ENCODE results near the gene KIAA2012.

The KIAA2012 gene

GRCh38 chr2:202112041-202112440, 39.0 kb downstream of the KIAA2012 start:
- H3K9me3 ChIP-seq (ENCODE audit: control insufficient read depth, low read length): no peaks in the 10 kb centered on the region
- no peak overlapping the region for H3K27ac ChIP-seq (ENCODE audit: insufficient read depth, low read length, poor library complexity, severe bottlenecking)
- no peak overlapping the region for H3K4me3 ChIP-seq (ENCODE audit: insufficient read depth, low read depth, low read length, poor library complexity, severe bottlenecking)
- H3K27me3 ChIP-seq (replicated peaks; ENCODE audit: control insufficient read depth, insufficient read depth, low read length, poor library complexity, severe bottlenecking): peaks cover 3% of the 10 kb centered on the region
- H3K36me3 ChIP-seq (ENCODE audit: control insufficient read depth, insufficient read depth, low read length): no peaks in the 10 kb centered on the region
- no peaks in the 10 kb centered on the region for H3K4me1 ChIP-seq (ENCODE audit: control insufficient read depth, insufficient read depth, low read length, poor library complexity, severe bottlenecking)
- DNase-seq: no peak

- Histone ChIP-seq H3K4me1 (ENCODE audit: control insufficient read depth, insufficient read depth, low read length, poor library complexity, severe bottlenecking) (no peaks in the 10 kb centered on the region), H3K4me3 (ENCODE audit: insufficient read depth, low read depth, low read length, poor library complexity, severe bottlenecking) (no peak overlapping the region), H3K27ac (ENCODE audit: insufficient read depth, low read length, poor library complexity, severe bottlenecking) (no peak overlapping the region), H3K9me3 (ENCODE audit: control insufficient read depth, low read length) (no peaks in the 10 kb centered on the region), H3K36me3 (ENCODE audit: control insufficient read depth, insufficient read depth, low read length) (no peaks in the 10 kb centered on the region), H3K27me3 (replicated peaks; ENCODE audit: control insufficient read depth, insufficient read depth, low read length, poor library complexity, severe bottlenecking) (peaks cover 3% of the 10 kb centered on the region)
- DNase-seq: no peak
These were observed 40.6 kb downstream of the KIAA2012 start for GRCh38 chr2:202113571-202114142.

DNA sequence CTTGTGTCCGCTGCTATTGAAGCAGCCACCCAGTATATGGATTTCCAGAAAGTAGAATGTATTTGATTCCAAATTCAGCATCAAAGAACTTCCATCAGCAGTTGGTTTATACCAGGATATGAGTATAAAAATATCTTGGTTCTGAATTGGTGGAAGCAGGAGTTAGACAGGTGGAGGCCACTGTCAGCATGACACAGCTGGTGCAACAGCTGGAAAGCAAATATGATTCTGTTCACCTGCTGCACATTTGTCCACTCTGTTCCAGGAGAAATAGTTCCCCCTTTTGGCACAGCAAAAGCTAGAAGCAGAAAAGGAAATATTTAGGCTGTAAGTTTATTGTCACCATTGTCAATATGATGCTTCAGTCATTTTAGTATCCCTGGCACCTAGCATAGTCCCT, 41.2 kb downstream of the KIAA2012 start:
- H3K27ac ChIP-seq (ENCODE audit: insufficient read depth, low read length, poor library complexity, severe bottlenecking): no peak overlapping the region
- no peaks in the 10 kb centered on the region for H3K36me3 ChIP-seq (ENCODE audit: control insufficient read depth, insufficient read depth, low read length)
- no peaks in the 10 kb centered on the region for H3K9me3 ChIP-seq (ENCODE audit: control insufficient read depth, low read length)
- no peak for DNase-seq
- H3K4me1 ChIP-seq (ENCODE audit: control insufficient read depth, insufficient read depth, low read length, poor library complexity, severe bottlenecking): no peaks in the 10 kb centered on the region
- H3K27me3 ChIP-seq (replicated peaks; ENCODE audit: control insufficient read depth, insufficient read depth, low read length, poor library complexity, severe bottlenecking): peaks cover 3% of the 10 kb centered on the region
- no peak overlapping the region for H3K4me3 ChIP-seq (ENCODE audit: insufficient read depth, low read depth, low read length, poor library complexity, severe bottlenecking)

- Histone ChIP-seq H3K36me3 (ENCODE audit: control insufficient read depth, insufficient read depth, low read length) (no peaks in the 10 kb centered on the region), H3K4me3 (ENCODE audit: insufficient read depth, low read depth, low read length, poor library complexity, severe bottlenecking) (no peak overlapping the region), H3K27me3 (replicated peaks; ENCODE audit: control insufficient read depth, insufficient read depth, low read length, poor library complexity, severe bottlenecking) (peaks cover 3% of the 10 kb centered on the region), H3K27ac (ENCODE audit: insufficient read depth, low read length, poor library complexity, severe bottlenecking) (no peak overlapping the region), H3K4me1 (ENCODE audit: control insufficient read depth, insufficient read depth, low read length, poor library complexity, severe bottlenecking) (no peaks in the 10 kb centered on the region), H3K9me3 (ENCODE audit: control insufficient read depth, low read length) (no peaks in the 10 kb centered on the region)
- no peak for DNase-seq
These were observed 41.7 kb downstream of the KIAA2012 start for GRCh38 chr2:202114795-202115194.

DNA sequence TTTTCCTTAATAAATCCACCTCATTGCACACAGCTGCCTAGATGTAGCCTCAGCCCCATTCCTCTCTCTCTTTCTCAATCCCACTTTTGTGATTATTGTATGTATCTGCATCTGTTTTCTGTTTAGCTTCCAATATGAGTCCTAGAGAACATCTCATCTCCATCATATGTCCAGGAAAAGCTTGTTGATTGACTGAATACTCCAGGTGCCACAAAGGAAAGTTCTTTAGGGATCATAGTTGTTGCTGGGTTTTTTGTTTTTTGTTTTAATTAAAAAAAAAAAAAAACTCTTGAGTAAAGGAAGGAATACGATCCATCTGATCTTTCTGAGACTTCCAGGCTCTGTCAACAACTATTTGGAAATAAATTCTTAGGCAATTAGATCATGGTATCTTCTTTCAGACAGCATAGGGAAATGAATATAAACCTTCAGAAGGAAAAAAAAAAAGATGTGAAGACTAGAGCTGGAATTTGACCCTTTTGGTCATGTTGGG, 42.5 kb downstream of the KIAA2012 start:
- Histone ChIP-seq H3K4me3 (ENCODE audit: insufficient read depth, low read depth, low read length, poor library complexity, severe bottlenecking) (no peak overlapping the region), H3K27me3 (replicated peaks; ENCODE audit: control insufficient read depth, insufficient read depth, low read length, poor library complexity, severe bottlenecking) (peaks cover 3% of the 10 kb centered on the region), H3K4me1 (ENCODE audit: control insufficient read depth, insufficient read depth, low read length, poor library complexity, severe bottlenecking) (no peaks in the 10 kb centered on the region), H3K36me3 (ENCODE audit: control insufficient read depth, insufficient read depth, low read length) (no peaks in the 10 kb centered on the region), H3K9me3 (ENCODE audit: control insufficient read depth, low read length) (no peaks in the 10 kb centered on the region), H3K27ac (ENCODE audit: insufficient read depth, low read length, poor library complexity, severe bottlenecking) (no peak overlapping the region)
- DNase-seq: no peak

DNA sequence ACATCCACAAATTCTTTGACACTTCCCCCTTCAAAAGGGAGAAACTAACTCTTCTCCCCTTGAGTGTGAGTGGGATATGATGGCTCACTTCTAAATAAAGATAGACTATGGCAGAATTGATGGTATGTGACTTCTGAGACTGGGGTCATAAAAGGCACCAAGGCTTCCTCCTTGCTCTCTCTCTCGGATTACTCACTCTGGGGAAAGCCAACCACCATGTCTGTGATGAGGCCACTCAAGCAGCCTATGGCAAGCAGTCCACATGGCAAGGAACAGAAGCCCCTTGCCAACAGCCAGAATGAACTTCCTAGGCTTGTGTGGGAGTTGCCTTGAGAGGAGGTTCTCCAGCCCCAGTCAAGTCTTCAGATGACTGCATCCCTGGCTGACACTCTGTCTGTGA, 43.6 kb downstream of the KIAA2012 start:
- Histone ChIP-seq H3K27ac (ENCODE audit: insufficient read depth, low read length, poor library complexity, severe bottlenecking) (no peak overlapping the region), H3K36me3 (ENCODE audit: control insufficient read depth, insufficient read depth, low read length) (no peaks in the 10 kb centered on the region), H3K4me1 (ENCODE audit: control insufficient read depth, insufficient read depth, low read length, poor library complexity, severe bottlenecking) (no peaks in the 10 kb centered on the region), H3K27me3 (replicated peaks; ENCODE audit: control insufficient read depth, insufficient read depth, low read length, poor library complexity, severe bottlenecking) (peaks cover 3% of the 10 kb centered on the region), H3K9me3 (ENCODE audit: control insufficient read depth, low read length) (no peaks in the 10 kb centered on the region), H3K4me3 (ENCODE audit: insufficient read depth, low read depth, low read length, poor library complexity, severe bottlenecking) (no peak overlapping the region)
- no peak for DNase-seq

DNA sequence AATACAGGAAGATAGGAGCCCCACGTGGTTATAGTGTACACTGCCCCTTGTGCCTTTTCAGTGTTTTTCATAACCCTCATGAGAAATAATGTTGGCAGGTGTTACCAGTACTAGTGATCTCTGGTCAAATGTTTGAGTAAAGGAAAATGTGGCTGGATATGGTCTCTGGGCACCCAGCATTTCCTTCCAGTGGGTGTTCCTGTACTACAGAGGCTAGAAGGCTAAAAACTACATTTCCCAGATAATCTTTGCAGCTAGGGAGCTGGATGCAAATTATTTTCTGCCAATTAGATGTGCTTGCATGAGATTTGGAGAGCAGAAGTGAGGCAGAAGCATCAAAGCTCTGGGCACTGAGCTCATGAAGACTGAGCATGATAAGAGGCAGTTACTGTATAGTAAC, 45.1 kb downstream of the KIAA2012 start:
- Histone ChIP-seq H3K36me3 (ENCODE audit: control insufficient read depth, insufficient read depth, low read length) (no peaks in the 10 kb centered on the region), H3K9me3 (ENCODE audit: control insufficient read depth, low read length) (no peaks in the 10 kb centered on the region), H3K27me3 (replicated peaks; ENCODE audit: control insufficient read depth, insufficient read depth, low read length, poor library complexity, severe bottlenecking) (peaks cover 3% of the 10 kb centered on the region), H3K4me1 (ENCODE audit: control insufficient read depth, insufficient read depth, low read length, poor library complexity, severe bottlenecking) (no peaks in the 10 kb centered on the region), H3K4me3 (ENCODE audit: insufficient read depth, low read depth, low read length, poor library complexity, severe bottlenecking) (no peak overlapping the region), H3K27ac (ENCODE audit: insufficient read depth, low read length, poor library complexity, severe bottlenecking) (no peak overlapping the region)
- DNase-seq: no peak

GRCh38 chr2:202120828-202121227, 47.8 kb downstream of the KIAA2012 start:
- Histone ChIP-seq H3K27ac (ENCODE audit: insufficient read depth, low read length, poor library complexity, severe bottlenecking) (no peak overlapping the region), H3K9me3 (ENCODE audit: control insufficient read depth, low read length) (no peaks in the 10 kb centered on the region), H3K36me3 (ENCODE audit: control insufficient read depth, insufficient read depth, low read length) (no peaks in the 10 kb centered on the region), H3K4me1 (ENCODE audit: control insufficient read depth, insufficient read depth, low read length, poor library complexity, severe bottlenecking) (no peaks in the 10 kb centered on the region), H3K4me3 (ENCODE audit: insufficient read depth, low read depth, low read length, poor library complexity, severe bottlenecking) (no peak overlapping the region), H3K27me3 (replicated peaks; ENCODE audit: control insufficient read depth, insufficient read depth, low read length, poor library complexity, severe bottlenecking) (no peaks in the 10 kb centered on the region)
- no peak for DNase-seq

DNA sequence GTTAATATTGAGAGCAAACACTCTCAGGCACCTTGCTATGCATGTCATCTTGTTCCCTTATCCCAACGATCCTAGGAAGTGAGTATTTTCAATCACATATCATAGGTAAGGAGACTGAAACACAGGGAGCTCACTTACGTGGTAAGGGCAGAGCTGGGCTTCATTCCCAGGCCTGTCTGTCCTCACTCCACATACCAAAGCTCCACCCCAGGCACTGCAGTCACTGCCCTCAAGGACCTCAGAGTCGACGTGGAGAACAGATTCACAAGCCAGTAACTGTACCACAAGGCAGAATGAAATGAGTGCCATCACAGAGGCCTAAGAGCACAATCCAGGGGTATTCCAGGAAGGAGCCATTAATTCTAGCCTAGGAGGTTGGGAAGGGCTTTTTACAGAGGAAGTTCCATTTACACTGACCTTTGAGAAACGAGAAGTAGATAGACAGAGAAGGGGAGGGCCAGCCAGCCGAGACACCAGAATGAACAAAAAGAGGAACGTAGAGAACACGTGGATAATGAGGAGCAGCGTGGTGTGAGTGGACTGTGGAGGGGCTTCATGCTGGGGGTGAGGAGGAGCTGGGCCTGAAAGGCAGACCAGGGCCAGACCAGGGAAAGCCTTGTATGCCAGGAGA, 48.6 kb downstream of the KIAA2012 start:
- DNase-seq: no peak
- Histone ChIP-seq H3K27ac (ENCODE audit: insufficient read depth, low read length, poor library complexity, severe bottlenecking) (no peak overlapping the region), H3K36me3 (ENCODE audit: control insufficient read depth, insufficient read depth, low read length) (no peaks in the 10 kb centered on the region), H3K9me3 (ENCODE audit: control insufficient read depth, low read length) (no peaks in the 10 kb centered on the region), H3K4me1 (ENCODE audit: control insufficient read depth, insufficient read depth, low read length, poor library complexity, severe bottlenecking) (no peaks in the 10 kb centered on the region), H3K4me3 (ENCODE audit: insufficient read depth, low read depth, low read length, poor library complexity, severe bottlenecking) (no peak overlapping the region), H3K27me3 (replicated peaks; ENCODE audit: control insufficient read depth, insufficient read depth, low read length, poor library complexity, severe bottlenecking) (no peaks in the 10 kb centered on the region)

DNA sequence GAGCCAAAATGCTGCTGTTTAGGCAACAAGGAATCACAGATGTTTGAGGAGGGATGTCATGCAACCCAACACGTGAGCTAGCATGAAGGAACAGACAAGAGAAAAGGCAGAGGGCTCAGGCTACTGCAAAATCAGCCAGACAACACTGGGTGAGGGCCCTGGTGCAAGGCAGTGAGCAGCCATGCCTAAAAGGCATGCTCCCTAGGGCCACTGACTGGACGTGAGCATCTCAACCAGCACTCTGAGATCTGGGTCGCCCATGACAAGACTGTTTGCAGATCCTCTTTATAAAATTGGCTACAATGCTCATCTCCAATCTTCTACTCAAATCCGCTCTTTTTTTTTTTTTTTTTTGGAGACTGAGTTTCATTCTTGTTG, 49.1 kb downstream of the KIAA2012 start:
- Histone ChIP-seq H3K36me3 (ENCODE audit: control insufficient read depth, insufficient read depth, low read length) (no peaks in the 10 kb centered on the region), H3K4me3 (ENCODE audit: insufficient read depth, low read depth, low read length, poor library complexity, severe bottlenecking) (no peak overlapping the region), H3K27ac (ENCODE audit: insufficient read depth, low read length, poor library complexity, severe bottlenecking) (no peak overlapping the region), H3K27me3 (replicated peaks; ENCODE audit: control insufficient read depth, insufficient read depth, low read length, poor library complexity, severe bottlenecking) (no peaks in the 10 kb centered on the region), H3K4me1 (ENCODE audit: control insufficient read depth, insufficient read depth, low read length, poor library complexity, severe bottlenecking) (no peaks in the 10 kb centered on the region), H3K9me3 (ENCODE audit: control insufficient read depth, low read length) (no peaks in the 10 kb centered on the region)
- no peak for DNase-seq

All from effector memory CD4-positive, alpha-beta T cell (primary cell).